H9 (cell line): ENCODE measurements around the gene TGM4. TPM values are rescaled to one million over a fixed set of nuclear protein-coding genes. Genes with fewer than 3 reads are reported as not detected.

Experiments
- DNase-seq: peaks from one replicate; pipeline ENCODE4 v3.0.0-alpha.2; 2017
- H2AFZ ChIP-seq: one replicate; pipeline ENCODE4 v1.6.1; 2013; ENCODE audit warnings: mild to moderate bottlenecking, low read length, control low read depth, moderate library complexity
- H2AK5ac ChIP-seq: 2 replicates; pipeline ENCODE4 v1.6.1; 2013; ENCODE audit warnings: low read length, control low read depth, mixed read lengths; ENCODE audit not compliant: insufficient read length
- H2BK120ac ChIP-seq: one replicate; pipeline ENCODE4 v1.6.1; 2013; ENCODE audit warnings: low read depth, mild to moderate bottlenecking, low read length, control low read depth, inconsistent platforms; ENCODE audit not compliant: poor library complexity, severe bottlenecking
- H2BK12ac ChIP-seq: 2 replicates; pipeline ENCODE4 v1.6.1; 2013; ENCODE audit warnings: low read length, control low read depth, mixed read lengths, low read depth; ENCODE audit not compliant: insufficient read length
- H2BK15ac ChIP-seq: 2 replicates; pipeline ENCODE4 v1.6.1; 2013; ENCODE audit warnings: low read depth, low read length, control low read depth
- H2BK20ac ChIP-seq: one replicate; pipeline ENCODE4 v1.6.1; 2013; ENCODE audit warnings: low read depth, mild to moderate bottlenecking, low read length, control low read depth, inconsistent platforms; ENCODE audit not compliant: poor library complexity, severe bottlenecking
- H2BK5ac ChIP-seq: 2 replicates; pipeline ENCODE4 v1.6.1; 2013; ENCODE audit warnings: low read length, control low read depth, mixed read lengths; ENCODE audit not compliant: insufficient read length
- H3K14ac ChIP-seq: 2 replicates; pipeline ENCODE4 v1.6.1; 2013; ENCODE audit warnings: low read length, control low read depth; ENCODE audit not compliant: insufficient read depth
- H3K18ac ChIP-seq: 2 replicates; pipeline ENCODE4 v1.6.1; 2013; ENCODE audit warnings: low read depth, mild to moderate bottlenecking, mixed read lengths, low read length, control low read depth; ENCODE audit not compliant: insufficient read length
- H3K23ac ChIP-seq: 2 replicates; pipeline ENCODE4 v1.6.1; 2013; ENCODE audit warnings: low read length, control low read depth, mixed read lengths, low read depth; ENCODE audit not compliant: insufficient read length
- H3K23me2 ChIP-seq: 2 replicates; pipeline ENCODE4 v1.6.1; 2013; ENCODE audit warnings: low read depth, mild to moderate bottlenecking, mixed read lengths, low read length, control low read depth; ENCODE audit not compliant: insufficient read length, poor library complexity, severe bottlenecking
- H3K27ac ChIP-seq: 2 replicates; pipeline ENCODE4 v1.5.1; 2013; ENCODE audit warnings: low read length, control low read depth, mixed read lengths, low read depth; ENCODE audit not compliant: insufficient read length
- H3K27me3 ChIP-seq: 2 replicates; pipeline ENCODE4 v1.6.1; 2013; ENCODE audit warnings: low read length, control low read depth, inconsistent platforms; ENCODE audit not compliant: insufficient read depth
- H3K4ac ChIP-seq: 2 replicates; pipeline ENCODE4 v1.6.1; 2013; ENCODE audit warnings: low read depth, mild to moderate bottlenecking, control low read depth, inconsistent platforms, low read length, moderate library complexity
- H3K4me1 ChIP-seq: 2 replicates; pipeline ENCODE4 v1.6.1; 2013; ENCODE audit warnings: low read length, control low read depth, inconsistent platforms; ENCODE audit not compliant: insufficient read depth
- H3K4me2 ChIP-seq: 2 replicates; pipeline ENCODE4 v1.6.1; 2013; ENCODE audit warnings: low read length, control low read depth, mixed read lengths; ENCODE audit not compliant: insufficient read length, insufficient read depth
- H3K56ac ChIP-seq: 2 replicates; pipeline ENCODE4 v1.6.1; 2013; ENCODE audit warnings: low read depth, mild to moderate bottlenecking, mixed read lengths, low read length, control low read depth; ENCODE audit not compliant: insufficient read length
- H3K79me1 ChIP-seq: 2 replicates; pipeline ENCODE4 v1.6.1; 2013; ENCODE audit warnings: low read depth, mild to moderate bottlenecking, moderate library complexity, low read length, control low read depth, inconsistent platforms; ENCODE audit not compliant: insufficient read depth, poor library complexity, severe bottlenecking
- H3K79me2 ChIP-seq: 2 replicates; pipeline ENCODE4 v1.6.1; 2013; ENCODE audit warnings: low read length, control low read depth, inconsistent platforms; ENCODE audit not compliant: insufficient read depth
- H3K9ac ChIP-seq: 2 replicates; pipeline ENCODE4 v1.6.1; 2013; ENCODE audit warnings: low read length, control low read depth, mixed read lengths; ENCODE audit not compliant: insufficient read length; ENCODE audit errors: extremely low read depth
- H3K9me3 ChIP-seq: one replicate; pipeline ENCODE4 v1.6.1; 2013; ENCODE audit warnings: low read depth, low read length, inconsistent platforms; ENCODE audit not compliant: control insufficient read depth
- H3T11ph ChIP-seq: one replicate; pipeline ENCODE4 v1.6.1; 2013; ENCODE audit warnings: mild to moderate bottlenecking, low read length, control low read depth, inconsistent platforms
- H4K20me1 ChIP-seq: one replicate; pipeline ENCODE4 v1.6.1; 2013; ENCODE audit not compliant: control insufficient read depth, insufficient read length, insufficient read depth
- H4K5ac ChIP-seq: 2 replicates; pipeline ENCODE4 v1.6.1; 2013; ENCODE audit warnings: low read depth, mild to moderate bottlenecking, mixed read lengths, low read length, control low read depth; ENCODE audit not compliant: insufficient read length
- H4K8ac ChIP-seq: replicated peaks from 2 replicates; pipeline ENCODE4 v1.6.1; 2013; ENCODE audit warnings: low read length, control low read depth, mixed read lengths, low read depth; ENCODE audit not compliant: insufficient read length
- H4K91ac ChIP-seq: 2 replicates; pipeline ENCODE4 v1.6.1; 2013; ENCODE audit warnings: low read depth, mild to moderate bottlenecking, moderate library complexity, mixed read lengths, low read length, control low read depth; ENCODE audit not compliant: insufficient read length
- H3K27ac Mint-ChIP-seq, 3 experiments: 2 replicates in 2 of 3; 3 replicates in 1 of 3; pipeline ENCODE4 v1.8.0; 2020 to 2021; ENCODE audit warnings: mixed read lengths in 3 of 3, mild to moderate bottlenecking in 1 of 3, moderate library complexity in 1 of 3
- H3K27me3 Mint-ChIP-seq: 2 replicates; pipeline ENCODE4 v1.8.0; 2021; ENCODE audit warnings: low read depth, mild to moderate bottlenecking, moderate library complexity, mixed read lengths
- H3K36me3 Mint-ChIP-seq, 3 experiments: 2 replicates in 2 of 3; 3 replicates in 1 of 3; pipeline ENCODE4 v1.8.0; 2020 to 2021; ENCODE audit warnings: low read depth in 3 of 3, mixed read lengths in 3 of 3; ENCODE audit not compliant: insufficient read depth in 1 of 3
- H3K4me1 Mint-ChIP-seq, 2 experiments: 2 replicates each; pipeline ENCODE4 v1.8.0; 2020; ENCODE audit warnings: mixed read lengths in 2 of 2
- H3K4me3 Mint-ChIP-seq, 2 experiments: 2 replicates in 1 of 2; 3 replicates in 1 of 2; pipeline ENCODE4 v1.8.0; 2020 to 2021; ENCODE audit warnings: mild to moderate bottlenecking in 2 of 2, mixed read lengths in 2 of 2, moderate library complexity in 1 of 2
- H3K9me3 Mint-ChIP-seq, 2 experiments: 2 replicates in 1 of 2; 3 replicates in 1 of 2; pipeline ENCODE4 v1.8.0; 2020; ENCODE audit warnings: mild to moderate bottlenecking in 2 of 2, mixed read lengths in 2 of 2, moderate library complexity in 1 of 2
- CTCF ChIP-seq: fragments of 200-600 bp; sonication (generic); conservative IDR thresholded peaks from 3 replicates; pipeline ENCODE4 v1.8.0; 2021; ENCODE audit warnings: antibody characterized with exemption, mild to moderate bottlenecking
- WGBS: extraction: QIAGEN DNeasy Blood & Tissue Kit; methylation state at CpG from one replicate; pipeline ENCODE4 v1.1.7; 2013; ENCODE audit warnings: missing lambda C conversion rate, low lambda C conversion rate, mixed read lengths; ENCODE audit not compliant: insufficient read length; ENCODE audit errors: extremely low coverage; 5-methylcytosine and 5-hydroxymethylcytosine counted together
- total RNA-seq: library from RNA; stranded (reverse); gene quantifications from 2 replicates; pipeline ENCODE4 v1.2.1, GENCODE V29; 2021

The TGM4 gene
- total RNA-seq, 1 experiment from 2014 or later, result not detected

- no peak overlapping the region for H2AFZ ChIP-seq
- no peak overlapping the region for H3K4me3 Mint-ChIP-seq
- TF ChIP-seq CTCF, result no peak
- H3T11ph ChIP-seq, result no peak overlapping the region
- H3K36me3 Mint-ChIP-seq, result peaks cover 0 to 21% (median 2%) of the 10 kb centered on the region in 3 experiments; a peak in 3 of 7 replicates
- no peak overlapping the region for H3K14ac ChIP-seq
- H3K27me3 ChIP-seq, result no peaks in the 10 kb centered on the region
- WGBS, result no CpG with 5 or more reads among the region's 3 CpGs
- H3K79me1 ChIP-seq, result no peaks in the 10 kb centered on the region
- H4K20me1 ChIP-seq, result no peaks in the 10 kb centered on the region
- no peaks in the 10 kb centered on the region for H3K23me2 ChIP-seq
- H3K4me1 ChIP-seq, result no peaks in the 10 kb centered on the region
- H3K23ac ChIP-seq, result no peak overlapping the region
- no peak overlapping the region; a peak in 1 of 7 replicates for H3K27ac Mint-ChIP-seq
- H2AK5ac ChIP-seq, result no peak overlapping the region
- H2BK15ac ChIP-seq, result no peak overlapping the region
- H3K4me1 Mint-ChIP-seq, result peaks cover 3 to 5% of the 10 kb centered on the region in 2 experiments; a peak in 2 of 4 replicates
- H2BK20ac ChIP-seq, result no peak overlapping the region
- no peak overlapping the region for H2BK120ac ChIP-seq
- no peak overlapping the region for H3K56ac ChIP-seq
- H4K91ac ChIP-seq, result no peak overlapping the region
- no peak overlapping the region for H4K5ac ChIP-seq
- H2BK5ac ChIP-seq, result no peak overlapping the region
- H3K18ac ChIP-seq, result no peak overlapping the region
- no peaks in the 10 kb centered on the region for H3K27me3 Mint-ChIP-seq
- H3K9me3 Mint-ChIP-seq, result no peaks in the 10 kb centered on the region
- H3K79me2 ChIP-seq, result no peaks in the 10 kb centered on the region
- no peak overlapping the region for H2BK12ac ChIP-seq
- no peak overlapping the region for H3K27ac ChIP-seq
- H3K9ac ChIP-seq, result no peak overlapping the region
- no peak overlapping the region for H4K8ac ChIP-seq
- no peak overlapping the region for H3K4me2 ChIP-seq
- DNase-seq, result no peak
- no peaks in the 10 kb centered on the region for H3K9me3 ChIP-seq
- no peak overlapping the region for H3K4ac ChIP-seq
These were observed 45.7 kb downstream of the TGM4 start for GRCh38 chr3:44920081-44920480.
